GM06990 (cell line): ENCODE results near the gene KCNK4.
A peak's percentile ranks its signal among the peaks of the same experiment; 100 is the strongest.

Experiments used
- DNase-seq: peaks from one replicate; pipeline ENCODE4 v3.0.0-alpha.2; 2011; ENCODE audit not compliant: insufficient read length; ENCODE audit errors: extremely low read depth
- H3K27me3 ChIP-seq: replicated peaks from 2 replicates; pipeline ENCODE4 v1.6.0; 2011; ENCODE audit warnings: low read length; ENCODE audit not compliant: control insufficient read depth, insufficient read depth
- H3K36me3 ChIP-seq: 2 replicates; pipeline ENCODE4 v1.5.1; 2011; ENCODE audit warnings: low read length; ENCODE audit not compliant: control insufficient read depth, insufficient read depth
- H3K4me3 ChIP-seq: replicated peaks from 2 replicates; pipeline ENCODE4 v1.5.1; 2011; ENCODE audit warnings: low read depth, mild to moderate bottlenecking, control low read depth, low read length
- TF ChIP-seq, protein P1 (sequence below): IDR thresholded peaks from 2 replicates; pipeline ENCODE4 v1.5.1; 2011; ENCODE audit warnings: low read length, control low read depth, mild to moderate bottlenecking, inconsistent platforms; ENCODE audit not compliant: insufficient read depth, poor library complexity, severe bottlenecking

Gene KCNK4

DNA sequence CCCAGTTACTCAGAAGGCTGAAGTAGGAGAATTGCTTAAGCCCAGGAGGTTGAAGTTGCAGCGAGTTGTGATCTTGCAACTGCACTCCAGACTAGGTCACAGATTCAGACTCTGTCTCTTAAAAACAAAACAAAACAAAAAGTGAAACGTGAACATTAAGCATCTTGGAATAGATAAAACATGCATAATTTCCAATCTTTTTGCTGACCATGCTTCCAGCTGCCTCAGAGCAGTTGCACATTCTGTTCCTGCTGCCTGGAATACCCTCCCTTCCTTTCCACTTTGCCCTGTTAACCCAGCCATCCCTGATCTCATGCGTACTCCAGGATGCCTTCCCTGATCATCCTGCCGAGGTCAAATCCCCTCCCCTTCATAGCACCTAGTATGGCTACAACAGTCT is 48.2 kb downstream of the KCNK4 start:
- no peaks in the 10 kb centered on the region for H3K27me3 ChIP-seq
- TF ChIP-seq, protein P1, sequence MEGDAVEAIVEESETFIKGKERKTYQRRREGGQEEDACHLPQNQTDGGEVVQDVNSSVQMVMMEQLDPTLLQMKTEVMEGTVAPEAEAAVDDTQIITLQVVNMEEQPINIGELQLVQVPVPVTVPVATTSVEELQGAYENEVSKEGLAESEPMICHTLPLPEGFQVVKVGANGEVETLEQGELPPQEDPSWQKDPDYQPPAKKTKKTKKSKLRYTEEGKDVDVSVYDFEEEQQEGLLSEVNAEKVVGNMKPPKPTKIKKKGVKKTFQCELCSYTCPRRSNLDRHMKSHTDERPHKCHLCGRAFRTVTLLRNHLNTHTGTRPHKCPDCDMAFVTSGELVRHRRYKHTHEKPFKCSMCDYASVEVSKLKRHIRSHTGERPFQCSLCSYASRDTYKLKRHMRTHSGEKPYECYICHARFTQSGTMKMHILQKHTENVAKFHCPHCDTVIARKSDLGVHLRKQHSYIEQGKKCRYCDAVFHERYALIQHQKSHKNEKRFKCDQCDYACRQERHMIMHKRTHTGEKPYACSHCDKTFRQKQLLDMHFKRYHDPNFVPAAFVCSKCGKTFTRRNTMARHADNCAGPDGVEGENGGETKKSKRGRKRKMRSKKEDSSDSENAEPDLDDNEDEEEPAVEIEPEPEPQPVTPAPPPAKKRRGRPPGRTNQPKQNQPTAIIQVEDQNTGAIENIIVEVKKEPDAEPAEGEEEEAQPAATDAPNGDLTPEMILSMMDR = no peak
- H3K4me3 ChIP-seq = peak overlapping the region; percentile 90
- no peak for DNase-seq
- peaks cover 11% of the 10 kb centered on the region for H3K36me3 ChIP-seq

DNA sequence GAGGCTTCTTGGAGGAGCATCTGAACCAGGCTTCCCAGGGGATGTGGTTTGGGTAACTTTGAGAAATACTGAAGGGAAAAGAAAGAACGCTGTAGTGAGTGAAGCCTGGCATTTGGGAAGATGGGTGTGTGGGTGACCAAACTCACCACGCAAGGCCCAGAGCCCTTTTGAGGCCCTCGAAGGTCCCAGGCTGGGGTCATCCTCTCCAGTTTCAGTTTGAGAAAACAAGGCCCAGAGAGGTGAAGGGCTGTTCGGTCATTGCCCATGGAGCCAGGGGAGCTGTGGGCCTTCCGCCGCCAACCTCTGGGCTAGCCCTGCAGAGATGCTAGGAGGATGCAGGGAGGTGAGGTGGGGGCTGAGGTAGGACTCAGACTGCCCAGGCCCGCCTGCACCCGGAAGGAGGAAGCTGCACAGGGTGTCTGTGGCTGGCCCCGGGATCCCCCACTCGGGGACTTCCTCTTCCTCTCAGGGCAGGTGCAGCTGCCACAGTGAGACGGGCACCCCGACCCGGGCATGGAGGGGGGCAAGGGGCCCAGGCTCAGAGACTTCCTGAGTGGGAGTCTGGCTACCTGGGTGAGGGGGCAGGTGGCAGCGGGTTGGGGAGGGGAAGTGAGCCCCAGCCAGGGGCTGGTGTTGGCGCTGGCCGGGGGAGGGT is 48.8 kb downstream of the KCNK4 start, which contains the start of gene CCDC88B:
Gene CCDC88B, plus strand, starts transcription at position 451 of the 655 bp plus-strand sequence. Its CDS starts 63 bp downstream, at position 514.
- Histone ChIP-seq H3K36me3 (peaks cover 17% of the 10 kb centered on the region), H3K27me3 (no peaks in the 10 kb centered on the region), H3K4me3 (peak within 1 kb of the TSS; percentile 90)
- TF ChIP-seq, protein P1 = no peak
- peak; percentile 83 for DNase-seq

DNA sequence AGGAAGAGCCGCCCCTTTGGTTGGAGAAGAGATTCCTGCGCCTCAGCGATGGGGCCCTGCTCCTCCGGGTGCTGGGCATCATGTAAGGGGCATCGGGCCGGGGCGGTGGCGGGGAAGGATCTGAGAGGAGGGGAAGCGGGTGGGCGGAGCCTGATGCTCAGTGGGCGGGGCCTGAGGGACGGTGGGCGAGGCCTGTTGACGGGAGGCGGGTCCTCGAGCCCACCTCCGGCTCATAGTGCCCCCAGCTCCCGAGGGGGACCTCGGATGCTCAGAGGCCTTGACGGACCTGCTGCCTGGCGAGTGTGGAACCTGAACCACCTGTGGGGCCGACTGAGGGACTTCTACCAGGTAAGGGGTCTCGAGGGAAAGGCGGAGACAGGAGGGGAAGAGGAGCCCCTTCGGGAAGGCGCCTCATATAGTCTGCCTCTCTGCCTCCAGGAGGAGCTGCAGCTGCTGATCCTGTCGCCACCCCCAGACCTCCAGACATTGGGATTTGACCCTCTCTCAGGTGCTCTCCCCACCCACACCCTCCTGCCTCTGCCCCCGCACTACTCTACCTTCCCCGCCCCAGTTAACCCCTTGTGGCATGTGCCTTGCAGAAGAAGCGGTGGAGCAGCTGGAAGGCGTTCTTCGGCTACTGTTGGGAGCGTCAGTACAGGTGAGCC is 49.7 kb downstream of the KCNK4 start:
- DNase-seq = peak; percentile 81
- H3K27me3 ChIP-seq = no peaks in the 10 kb centered on the region
- TF ChIP-seq, protein P1 = peak; percentile 20
- peaks cover 21% of the 10 kb centered on the region for H3K36me3 ChIP-seq
- peak overlapping the region; percentile 90 for H3K4me3 ChIP-seq

DNA sequence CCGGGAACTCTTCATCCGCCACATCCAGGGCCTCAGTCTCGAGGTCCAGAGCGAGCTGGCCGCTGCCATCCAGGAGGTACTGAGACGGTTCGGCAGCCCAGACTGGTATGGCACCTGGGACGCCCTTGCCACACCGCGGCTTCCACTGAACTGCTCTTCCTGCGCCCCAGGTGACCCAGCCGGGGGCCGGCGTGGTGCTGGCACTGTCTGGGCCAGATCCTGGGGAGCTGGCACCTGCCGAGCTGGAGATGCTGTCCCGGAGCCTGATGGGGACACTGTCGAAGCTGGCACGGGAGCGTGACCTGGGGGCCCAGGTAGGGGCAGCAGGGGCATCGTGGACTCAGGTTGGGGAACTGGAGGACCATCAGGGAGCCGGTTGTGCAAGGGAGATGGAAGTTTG is 50.3 kb downstream of the KCNK4 start:
- peak overlapping the region; percentile 90; the same call in 1 of the 2 replicates for H3K4me3 ChIP-seq
- H3K36me3 ChIP-seq = peaks cover 23% of the 10 kb centered on the region
- TF ChIP-seq, protein P1 = no peak
- no peaks in the 10 kb centered on the region for H3K27me3 ChIP-seq
- DNase-seq = no peak

DNA sequence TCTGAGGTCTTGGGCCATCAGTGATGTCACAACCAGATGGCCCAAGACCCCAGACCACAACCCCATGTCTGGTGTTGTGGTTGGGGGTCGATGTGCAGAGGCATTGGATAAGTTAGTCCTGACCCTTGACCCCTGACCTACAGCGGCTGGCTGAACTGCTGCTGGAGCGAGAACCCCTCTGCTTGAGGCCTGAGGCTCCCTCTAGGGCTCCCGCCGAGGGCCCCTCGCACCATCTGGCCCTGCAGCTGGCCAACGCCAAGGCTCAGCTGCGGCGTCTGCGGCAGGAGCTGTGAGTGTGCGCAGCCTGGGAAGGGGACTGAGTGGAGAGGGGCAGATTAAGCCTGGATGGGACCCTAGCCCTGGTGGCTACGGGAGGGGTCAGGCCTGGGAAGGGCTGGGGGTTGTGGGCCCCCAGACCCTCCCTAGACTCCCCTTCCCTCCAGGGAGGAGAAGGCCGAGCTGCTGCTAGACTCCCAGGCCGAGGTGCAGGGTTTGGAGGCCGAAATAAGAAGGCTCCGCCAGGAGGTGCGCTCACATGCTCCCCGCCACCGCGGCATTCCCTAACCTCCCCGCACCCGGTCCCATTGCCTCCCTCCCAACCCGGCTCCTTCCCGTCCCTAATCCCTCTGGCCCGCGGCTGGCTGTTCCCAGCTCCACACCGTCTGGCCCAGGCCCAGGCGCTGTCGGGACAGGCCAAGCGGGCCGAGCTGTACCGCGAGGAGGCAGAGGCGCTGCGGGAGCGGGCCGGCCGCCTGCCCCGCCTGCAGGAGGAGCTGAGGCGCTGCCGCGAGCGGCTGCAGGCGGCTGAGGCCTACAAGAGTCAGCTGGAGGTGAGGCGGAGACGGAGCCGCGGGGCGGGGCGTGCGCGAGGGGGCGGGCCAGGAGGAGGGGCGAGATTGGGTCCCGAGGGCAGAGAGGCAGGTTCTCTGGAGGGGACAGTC is 51.0 kb downstream of the KCNK4 start:
- peaks cover 25% of the 10 kb centered on the region for H3K36me3 ChIP-seq
- peak; percentile 91 for DNase-seq
- no peaks in the 10 kb centered on the region for H3K27me3 ChIP-seq
- TF ChIP-seq, protein P1 = peak; percentile 22
- peak overlapping the region; percentile 8 for H3K4me3 ChIP-seq
